SK-N-SH treated with all-trans-retinoic acid at 6 μM for 48 hours (cell line): ENCODE data around the gene LRCH3.
"Not testable (repeated sequence)": the region's sequence is repeated elsewhere in the genome, so short reads cannot be mapped to it uniquely, and the experiment has no call there.

Source experiments
- CSDC2 ChIP-seq: fragments of 250-450 bp; sonication (Bioruptor Pico); IDR thresholded peaks from 2 replicates; pipeline ENCODE4 v1.5.0; 2020; ENCODE audit warnings: mild to moderate bottlenecking, moderate library complexity
- OSR1 ChIP-seq: fragments of 250-450 bp; sonication (Bioruptor Pico); IDR thresholded peaks from 2 replicates; pipeline ENCODE4 v1.8.0; 2022; ENCODE audit warnings: moderate library complexity, mild to moderate bottlenecking, inconsistent platforms
- PATZ1 ChIP-seq: fragments of 250-450 bp; sonication (Bioruptor Pico); IDR thresholded peaks from 2 replicates; pipeline ENCODE4 v1.8.0; 2020; ENCODE audit warnings: mild to moderate bottlenecking, moderate library complexity, borderline replicate concordance
- TOX ChIP-seq: fragments of 250-450 bp; sonication (Bioruptor Pico); IDR thresholded peaks from 2 replicates; pipeline ENCODE4 v1.8.0; 2021; ENCODE audit warnings: mild to moderate bottlenecking, moderate library complexity, borderline replicate concordance
- ZFP30 ChIP-seq: fragments of 450-650 bp; formaldehyde crosslinking; IDR thresholded peaks from 2 replicates; pipeline ENCODE4 v1.5.0; 2022; ENCODE audit warnings: mild to moderate bottlenecking, moderate library complexity
- ZNF8 ChIP-seq: fragments of 450-650 bp; formaldehyde crosslinking; IDR thresholded peaks from 2 replicates; pipeline ENCODE4 v1.5.0; 2020; ENCODE audit warnings: mild to moderate bottlenecking, moderate library complexity

DNA sequence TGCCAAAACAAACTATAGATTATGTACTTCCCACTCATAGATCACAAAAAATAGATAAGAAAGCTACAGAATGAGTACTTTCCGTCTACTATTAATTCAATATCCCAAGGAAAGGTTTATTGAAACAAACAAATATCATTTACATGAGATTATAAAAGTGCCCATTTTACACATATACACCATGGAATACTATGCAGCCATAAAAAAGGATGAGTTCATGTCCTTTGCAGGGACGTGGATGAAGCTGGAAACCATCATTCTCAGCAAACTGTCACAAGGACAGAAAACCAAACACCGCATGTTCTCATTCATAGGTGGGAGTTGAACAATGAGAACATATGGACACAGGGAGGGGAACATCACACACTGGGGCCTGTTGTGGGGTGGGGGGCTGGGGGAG is 136.5 kb downstream of the LRCH3 start:
- TF ChIP-seq PATZ1 (CRISPR knock-in tag); CSDC2 (CRISPR knock-in tag); ZFP30 (CRISPR knock-in tag); OSR1 (CRISPR knock-in tag); TOX (CRISPR knock-in tag); ZNF8: not testable (repeated sequence)
